NB4 (cell line): ENCODE measurements around the gene THPO.

Experiments
- CTCF ChIP-seq: IDR thresholded peaks from one replicate; pipeline ENCODE4 v1.5.1; 2012; ENCODE audit warnings: low read depth, low read length
- MAX ChIP-seq: IDR thresholded peaks from 2 replicates; pipeline ENCODE4 v1.6.1; 2011; ENCODE audit warnings: low read depth, low read length

- TF ChIP-seq CTCF (no peak), MAX (no peak)
Observed at GRCh38 chr3:184351511-184352148, 26.4 kb downstream of the THPO start.
